CD4-positive, alpha-beta T cell (primary cell): ENCODE results near the gene PINK1. TPM values are rescaled to one million over a fixed set of nuclear protein-coding genes. Genes with fewer than 3 reads are reported as not detected.

ENCODE experiments used
- ATAC-seq: fragments of 200-7000 bp; cut with Tn5 transposase; one replicate; pipeline ENCODE4 v1.10.0; 2022; ENCODE audit warnings: mild to moderate bottlenecking; ENCODE audit not compliant: poor library complexity
- CTCF ChIA-PET: fragments of 350-600 bp; sonication (Branson Sonifier 250); formaldehyde crosslinking; loops from one replicate; lab custom pipeline; 2021; ENCODE audit warnings: antibody characterized with exemption, inconsistent platforms; lab: Charles Lee
- POLR2A ChIA-PET: fragments of 350-600 bp; sonication (Branson Sonifier 250); formaldehyde crosslinking; loops from one replicate; lab custom pipeline; 2021; ENCODE audit warnings: antibody characterized with exemption, inconsistent platforms; lab: Charles Lee
- DNase-seq, 14 experiments: peaks; one replicate each; pipeline ENCODE4 v3.0.0-alpha.2; 2013 to 2020; ENCODE audit warnings: mixed read lengths in 2 of 14
- H3K27ac ChIP-seq, 2 donors: one replicate each; pipeline versions ENCODE4 v1.5.1 to v1.7.0; 2013; ENCODE audit warnings: low read length in 2 of 2, low read depth in 1 of 2, mild to moderate bottlenecking in 1 of 2
- H3K27me3 ChIP-seq, 2 experiments: 1 replicate in 1 of 2; 2 replicates in 1 of 2; pipeline versions ENCODE4 v1.6.1 to v1.7.0; 2013; ENCODE audit warnings: low read length in 2 of 2, control low read depth in 1 of 2, mild to moderate bottlenecking in 1 of 2, moderate library complexity in 1 of 2; ENCODE audit not compliant: insufficient read depth in 2 of 2, control insufficient read depth in 1 of 2
- H3K36me3 ChIP-seq: one replicate; pipeline ENCODE4 v1.6.1; 2013; ENCODE audit warnings: low read length, control low read depth; ENCODE audit not compliant: insufficient read depth
- H3K4me1 ChIP-seq: one replicate; pipeline ENCODE4 v1.6.1; 2013; ENCODE audit warnings: low read length, control low read depth; ENCODE audit not compliant: insufficient read depth
- H3K4me3 ChIP-seq: one replicate; pipeline ENCODE4 v1.5.1; 2013; ENCODE audit warnings: mild to moderate bottlenecking, low read length, moderate library complexity
- H3K9me3 ChIP-seq, 2 experiments: 1 replicate in 1 of 2; 2 replicates in 1 of 2; pipeline versions ENCODE4 v1.6.1 to v1.7.0; 2013; ENCODE audit warnings: low read length in 2 of 2, mild to moderate bottlenecking in 2 of 2, control low read depth in 1 of 2, moderate library complexity in 1 of 2; ENCODE audit not compliant: control insufficient read depth in 1 of 2, insufficient read depth in 1 of 2
- H3K27ac Mint-ChIP-seq: one replicate; pipeline ENCODE4 v1.8.0; 2020; ENCODE audit warnings: mixed read lengths
- H3K27me3 Mint-ChIP-seq: one replicate; pipeline ENCODE4 v1.8.0; 2021; ENCODE audit warnings: mixed read lengths
- H3K36me3 Mint-ChIP-seq: one replicate; pipeline ENCODE4 v1.8.0; 2021; ENCODE audit warnings: low read depth, mixed read lengths
- H3K4me1 Mint-ChIP-seq: one replicate; pipeline ENCODE4 v1.8.0; 2021; ENCODE audit warnings: low read depth, mixed read lengths
- H3K4me3 Mint-ChIP-seq: one replicate; pipeline ENCODE4 v1.8.0; 2020; ENCODE audit warnings: mild to moderate bottlenecking, mixed read lengths
- H3K9me3 Mint-ChIP-seq: one replicate; pipeline ENCODE4 v1.8.0; 2020; ENCODE audit warnings: mixed read lengths
- CTCF ChIP-seq: fragments of 200-600 bp; IDR thresholded peaks from one replicate; pipeline ENCODE4 v1.8.0; 2022; ENCODE audit warnings: antibody characterized with exemption, mild to moderate bottlenecking
- intact Hi-C, 2 experiments: fragments of 100-400 bp; cut with DNase I in 1 of 2; cut with micrococcal nuclease in 1 of 2; formaldehyde crosslinking; loops; one replicate each; pipeline versions ENCODE4 v1.15.1 to v1.9.0; 2023 to 2025; cut with DNase I, micrococcal nuclease
- total RNA-seq, 174 experiments: library from RNA in 2 of 174; stranded (reverse) in 2 of 174; gene quantifications; one replicate each; pipeline ENCODE4 v1.2.3 and lab custom pipeline; 2021 to 2026

PINK1 gene
- total RNA-seq, 2 experiments from 2014 or later: 6.6 to 7.5 TPM

GRCh38 chr1:20663969-20664715 is 30.9 kb downstream of the PINK1 start:
- POLR2A ChIA-PET: no interaction called here
- intact Hi-C loops: no loop called here
- no peak overlapping the region for H3K4me3 Mint-ChIP-seq

GRCh38 chr1:20665726-20666125 is 32.5 kb downstream of the PINK1 start:
- Mint-ChIP-seq H3K9me3 (no peaks in the 10 kb centered on the region), H3K36me3 (peaks cover 7% of the 10 kb centered on the region), H3K27me3 (no peaks in the 10 kb centered on the region), H3K4me3 (no peak overlapping the region), H3K4me1 (peaks cover 21% of the 10 kb centered on the region), H3K27ac (no peak overlapping the region)
- POLR2A ChIA-PET: no interaction called here
- DNase-seq: no peak
- TF ChIP-seq CTCF: no peak
- Histone ChIP-seq H3K4me3 (no peak overlapping the region), H3K4me1 (peaks cover 15% of the 10 kb centered on the region), H3K27me3 (no peaks in the 10 kb centered on the region), H3K27ac (no peak overlapping the region), H3K9me3 (no peaks in the 10 kb centered on the region), H3K36me3 (no peaks in the 10 kb centered on the region)
- CTCF ChIA-PET: interaction anchor here (1.9 kb wide), 1 partner anchor 31 kb away, joined by 5 read pairs; no protein-coding TSS in a partner anchor
- no peak for ATAC-seq
- intact Hi-C loops: no loop called here

More at GRCh38 chr1:20663969-20664715, 30.9 kb downstream of the PINK1 start:
- no peak overlapping the region for H3K4me3 ChIP-seq
- CTCF ChIA-PET: interaction anchor here (0.7 kb wide), 1 partner anchor 33 kb away, joined by 3 read pairs; no protein-coding TSS in a partner anchor
- H3K9me3 ChIP-seq: no peaks in the 10 kb centered on the region
- no peak overlapping the region for H3K27ac Mint-ChIP-seq
- H3K36me3 Mint-ChIP-seq: peaks cover 23% of the 10 kb centered on the region
- H3K4me1 Mint-ChIP-seq: peaks cover 36% of the 10 kb centered on the region
- no peak overlapping the region for H3K27ac ChIP-seq
- peaks cover 5% of the 10 kb centered on the region for H3K36me3 ChIP-seq
- no peak for ATAC-seq
- no peaks in the 10 kb centered on the region for H3K27me3 Mint-ChIP-seq
- peaks cover 29% of the 10 kb centered on the region for H3K4me1 ChIP-seq
- no peaks in the 10 kb centered on the region for H3K27me3 ChIP-seq
- TF ChIP-seq CTCF: no peak
- no peaks in the 10 kb centered on the region for H3K9me3 Mint-ChIP-seq
- DNase-seq: no peak

- Histone ChIP-seq H3K27ac (no peak overlapping the region), H3K4me1 (peaks cover 12% of the 10 kb centered on the region), H3K36me3 (no peaks in the 10 kb centered on the region), H3K27me3 (no peaks in the 10 kb centered on the region), H3K4me3 (no peak overlapping the region), H3K9me3 (no peaks in the 10 kb centered on the region)
- H3K4me1 Mint-ChIP-seq: peaks cover 16% of the 10 kb centered on the region
- H3K4me3 Mint-ChIP-seq: no peak overlapping the region
- POLR2A ChIA-PET: interaction anchor here (1.0 kb wide), 1 partner anchor 32 kb away, joined by 3 read pairs; no protein-coding TSS in a partner anchor
- DNase-seq: no peak
- no peak for TF ChIP-seq CTCF
- ATAC-seq: no peak
- H3K27ac Mint-ChIP-seq: no peak overlapping the region
- intact Hi-C loops: no loop called here
- H3K27me3 Mint-ChIP-seq: no peaks in the 10 kb centered on the region
- peaks cover 3% of the 10 kb centered on the region for H3K36me3 Mint-ChIP-seq
- CTCF ChIA-PET: interaction anchor here (1.9 kb wide), 1 partner anchor 30 kb away, joined by 5 read pairs; no protein-coding TSS in a partner anchor
- H3K9me3 Mint-ChIP-seq: no peaks in the 10 kb centered on the region
Measured at GRCh38 chr1:20666146-20666545, 32.9 kb downstream of the PINK1 start.
